ENCODE measurements around the gene CCDC57. TPM values are rescaled to one million over a fixed set of nuclear protein-coding genes. Genes with fewer than 3 reads are reported as not detected.

CCDC57 gene
- total RNA-seq, 1 donor from 2014 or later = 15.0 TPM

GRCh38 chr17:82091264-82092066 lies 121.2 kb downstream of the CCDC57 start:
- Mint-ChIP-seq H3K27ac (no peak overlapping the region), H3K27me3 (ENCODE audit: insufficient read depth, low read depth) (peaks cover 2% of the 10 kb centered on the region), H3K9me3 (no peaks in the 10 kb centered on the region), H3K4me3 (peak overlapping the region; percentile 50), H3K36me3 (peaks cover 2% of the 10 kb centered on the region), H3K4me1 (peaks cover 2% of the 10 kb centered on the region)
- Histone ChIP-seq H3K4me1 (peaks cover 11% of the 10 kb centered on the region), H3K4me2 (no peak overlapping the region), H3K27me3 (no peaks in the 10 kb centered on the region), H3K4me3 (no peak overlapping the region), H4K20me1 (ENCODE audit: low read depth) (peaks cover 93% of the 10 kb centered on the region), H2AFZ (replicated peaks) (no peak overlapping the region), H3K27ac (no peak overlapping the region), H3F3A (ENCODE audit: low read depth) (peaks cover 2% of the 10 kb centered on the region), H3K79me2 (ENCODE audit: low read depth) (peaks cover 55% of the 10 kb centered on the region), H3K36me3 (no peaks in the 10 kb centered on the region), H3K9ac (no peak overlapping the region), H3K9me3 (ENCODE audit: low read depth) (no peaks in the 10 kb centered on the region)
- no peak for DNase-seq (ENCODE audit: low spot score)
- no peak for TF ChIP-seq EZH2phosphoT487 (IDR thresholded peaks at IDR 0.05)

- H3K36me3 Mint-ChIP-seq = peaks cover 2% of the 10 kb centered on the region
- no peak for DNase-seq (ENCODE audit: low spot score)
- H3K36me3 ChIP-seq = no peaks in the 10 kb centered on the region
These were observed 121.9 kb downstream of the CCDC57 start for GRCh38 chr17:82090549-82091263.

GRCh38 chr17:82089723-82090548 lies 122.7 kb downstream of the CCDC57 start:
- H2AFZ ChIP-seq (replicated peaks) = no peak overlapping the region
- H3K36me3 ChIP-seq = no peaks in the 10 kb centered on the region
- Mint-ChIP-seq H3K36me3 (peaks cover 2% of the 10 kb centered on the region), H3K9me3 (no peaks in the 10 kb centered on the region), H3K4me1 (no peaks in the 10 kb centered on the region), H3K27ac (no peak overlapping the region), H3K4me3 (no peak overlapping the region), H3K27me3 (ENCODE audit: insufficient read depth, low read depth) (peaks cover 2% of the 10 kb centered on the region)
- H3K4me2 ChIP-seq = no peak overlapping the region
- no peak for DNase-seq (ENCODE audit: low spot score)
- H3K4me3 ChIP-seq = no peak overlapping the region
- H3F3A ChIP-seq (ENCODE audit: low read depth) = peaks cover 2% of the 10 kb centered on the region
- peaks cover 39% of the 10 kb centered on the region for H3K79me2 ChIP-seq (ENCODE audit: low read depth)
- TF ChIP-seq EZH2phosphoT487 (IDR thresholded peaks at IDR 0.05) = no peak
- no peak for TF ChIP-seq EZH2 (IDR thresholded peaks at IDR 0.05)
- TF ChIP-seq CTCF (IDR thresholded peaks at IDR 0.05) = no peak
- no peak overlapping the region for H3K27ac ChIP-seq
- H3K9me3 ChIP-seq (ENCODE audit: low read depth) = no peaks in the 10 kb centered on the region
- H3K27me3 ChIP-seq = no peaks in the 10 kb centered on the region
- H3K9ac ChIP-seq = no peak overlapping the region
- H4K20me1 ChIP-seq (ENCODE audit: low read depth) = peaks cover 90% of the 10 kb centered on the region
- no peaks in the 10 kb centered on the region for H3K4me1 ChIP-seq

More at GRCh38 chr17:82090549-82091263, 121.9 kb downstream of the CCDC57 start:
- no peak overlapping the region for H3K9ac ChIP-seq
- no peak overlapping the region for H2AFZ ChIP-seq (replicated peaks)
- H3K27me3 Mint-ChIP-seq (ENCODE audit: insufficient read depth, low read depth) = peaks cover 2% of the 10 kb centered on the region
- H3K27ac ChIP-seq = no peak overlapping the region
- peaks cover 47% of the 10 kb centered on the region for H3K79me2 ChIP-seq (ENCODE audit: low read depth)
- no peaks in the 10 kb centered on the region for H3K4me1 Mint-ChIP-seq
- H3K9me3 ChIP-seq (ENCODE audit: low read depth) = no peaks in the 10 kb centered on the region
- no peak overlapping the region for H3K4me3 ChIP-seq
- H4K20me1 ChIP-seq (ENCODE audit: low read depth) = peaks cover 91% of the 10 kb centered on the region
- no peak overlapping the region for H3K27ac Mint-ChIP-seq
- H3K9me3 Mint-ChIP-seq = no peaks in the 10 kb centered on the region
- no peak overlapping the region for H3K4me3 Mint-ChIP-seq
- peaks cover 2% of the 10 kb centered on the region for H3F3A ChIP-seq (ENCODE audit: low read depth)
- no peak overlapping the region for H3K4me2 ChIP-seq
- no peak for TF ChIP-seq CTCF (IDR thresholded peaks at IDR 0.05)
- no peak for TF ChIP-seq EZH2phosphoT487 (IDR thresholded peaks at IDR 0.05)
- TF ChIP-seq EZH2 (IDR thresholded peaks at IDR 0.05) = no peak
- peaks cover 3% of the 10 kb centered on the region for H3K4me1 ChIP-seq
- no peaks in the 10 kb centered on the region for H3K27me3 ChIP-seq
